Measurements from ENCODE around the gene TAF1B.

GRCh38 chr2:9873337-9873736 is 30.1 kb downstream of the TAF1B start:
- TF ChIP-seq, protein P1, sequence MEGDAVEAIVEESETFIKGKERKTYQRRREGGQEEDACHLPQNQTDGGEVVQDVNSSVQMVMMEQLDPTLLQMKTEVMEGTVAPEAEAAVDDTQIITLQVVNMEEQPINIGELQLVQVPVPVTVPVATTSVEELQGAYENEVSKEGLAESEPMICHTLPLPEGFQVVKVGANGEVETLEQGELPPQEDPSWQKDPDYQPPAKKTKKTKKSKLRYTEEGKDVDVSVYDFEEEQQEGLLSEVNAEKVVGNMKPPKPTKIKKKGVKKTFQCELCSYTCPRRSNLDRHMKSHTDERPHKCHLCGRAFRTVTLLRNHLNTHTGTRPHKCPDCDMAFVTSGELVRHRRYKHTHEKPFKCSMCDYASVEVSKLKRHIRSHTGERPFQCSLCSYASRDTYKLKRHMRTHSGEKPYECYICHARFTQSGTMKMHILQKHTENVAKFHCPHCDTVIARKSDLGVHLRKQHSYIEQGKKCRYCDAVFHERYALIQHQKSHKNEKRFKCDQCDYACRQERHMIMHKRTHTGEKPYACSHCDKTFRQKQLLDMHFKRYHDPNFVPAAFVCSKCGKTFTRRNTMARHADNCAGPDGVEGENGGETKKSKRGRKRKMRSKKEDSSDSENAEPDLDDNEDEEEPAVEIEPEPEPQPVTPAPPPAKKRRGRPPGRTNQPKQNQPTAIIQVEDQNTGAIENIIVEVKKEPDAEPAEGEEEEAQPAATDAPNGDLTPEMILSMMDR (IDR thresholded peaks at IDR 0.05) = no peak
- TF ChIP-seq POLR2A (IDR thresholded peaks at IDR 0.05) = no peak

All from breast epithelium (tissue), 3 donors.